HG03442 (cell line): ENCODE results near the gene GABRD.

Experiments
- ATAC-seq: cut with Tn5 transposase; IDR thresholded peaks from one replicate; pipeline ENCODE4 v1.9.1; 2021; ENCODE audit warnings: mild to moderate bottlenecking, moderate library complexity; ENCODE audit not compliant: unreplicated experiment

Gene GABRD

DNA sequence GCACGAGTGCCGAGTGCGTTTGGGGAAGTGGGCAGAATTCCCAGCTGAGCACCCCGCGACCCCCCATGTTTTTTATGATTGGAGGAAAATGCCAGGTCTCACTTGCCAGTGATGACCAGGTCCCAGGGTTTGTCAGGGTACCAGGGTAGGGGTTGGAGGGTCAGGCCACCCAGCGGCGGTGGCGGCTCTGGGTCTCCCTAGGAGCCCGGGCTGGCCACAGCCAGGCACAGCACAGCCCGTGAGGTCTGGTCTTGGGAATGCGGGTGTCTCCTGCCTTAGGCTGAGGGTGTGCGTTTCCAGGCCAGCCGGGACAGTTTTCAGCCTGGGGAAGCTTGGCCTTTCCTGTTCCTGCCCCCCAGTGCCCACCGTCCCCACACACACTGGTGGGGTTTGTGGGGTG is 53.7 kb downstream of the GABRD start:
- no peak for ATAC-seq

DNA sequence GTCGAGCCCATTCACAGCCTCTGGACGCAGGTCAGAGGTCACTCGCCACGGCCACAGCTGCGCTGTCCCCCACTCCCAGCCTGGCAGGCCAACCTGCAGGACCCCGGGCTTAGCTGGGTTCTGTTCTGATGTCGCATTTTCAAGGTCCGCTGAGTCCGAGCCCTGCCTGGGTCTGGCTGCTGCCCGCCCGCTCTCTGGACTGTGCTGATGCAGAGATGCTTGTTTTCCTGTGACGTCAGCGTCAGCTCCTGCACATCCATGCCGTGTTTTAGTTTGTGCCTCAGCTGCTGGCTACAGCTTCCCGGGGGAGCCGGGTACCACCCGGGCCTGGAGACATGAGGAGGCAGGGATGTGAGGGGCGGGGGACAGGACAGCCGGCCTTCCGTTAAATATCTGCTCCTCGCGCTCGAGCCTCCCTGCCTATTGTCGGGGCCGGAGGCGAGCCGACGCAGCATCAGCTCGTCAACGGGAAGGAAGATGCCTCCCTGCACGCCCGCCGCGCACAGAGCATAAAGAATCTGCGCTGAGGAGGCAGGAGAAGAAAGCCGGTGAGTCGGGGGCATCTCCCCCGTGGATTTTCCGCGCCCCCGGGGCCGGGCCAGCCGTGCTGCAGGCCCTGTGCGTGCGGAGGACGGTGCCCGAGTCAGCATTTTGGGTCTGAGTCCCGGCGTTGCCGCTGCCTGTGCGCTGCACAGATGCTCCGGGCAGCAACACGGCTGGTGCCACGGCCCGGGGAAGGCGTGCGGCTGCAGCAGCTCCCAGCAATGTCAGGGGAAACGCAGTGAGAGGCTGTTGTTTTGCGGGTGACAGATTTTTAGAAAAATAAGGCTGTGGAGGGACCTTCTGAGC is 54.5 kb downstream of the GABRD start:
- ATAC-seq, result no peak

- no peak for ATAC-seq
Observed at GRCh38 chr1:2074396-2074795, 55.3 kb downstream of the GABRD start.

DNA sequence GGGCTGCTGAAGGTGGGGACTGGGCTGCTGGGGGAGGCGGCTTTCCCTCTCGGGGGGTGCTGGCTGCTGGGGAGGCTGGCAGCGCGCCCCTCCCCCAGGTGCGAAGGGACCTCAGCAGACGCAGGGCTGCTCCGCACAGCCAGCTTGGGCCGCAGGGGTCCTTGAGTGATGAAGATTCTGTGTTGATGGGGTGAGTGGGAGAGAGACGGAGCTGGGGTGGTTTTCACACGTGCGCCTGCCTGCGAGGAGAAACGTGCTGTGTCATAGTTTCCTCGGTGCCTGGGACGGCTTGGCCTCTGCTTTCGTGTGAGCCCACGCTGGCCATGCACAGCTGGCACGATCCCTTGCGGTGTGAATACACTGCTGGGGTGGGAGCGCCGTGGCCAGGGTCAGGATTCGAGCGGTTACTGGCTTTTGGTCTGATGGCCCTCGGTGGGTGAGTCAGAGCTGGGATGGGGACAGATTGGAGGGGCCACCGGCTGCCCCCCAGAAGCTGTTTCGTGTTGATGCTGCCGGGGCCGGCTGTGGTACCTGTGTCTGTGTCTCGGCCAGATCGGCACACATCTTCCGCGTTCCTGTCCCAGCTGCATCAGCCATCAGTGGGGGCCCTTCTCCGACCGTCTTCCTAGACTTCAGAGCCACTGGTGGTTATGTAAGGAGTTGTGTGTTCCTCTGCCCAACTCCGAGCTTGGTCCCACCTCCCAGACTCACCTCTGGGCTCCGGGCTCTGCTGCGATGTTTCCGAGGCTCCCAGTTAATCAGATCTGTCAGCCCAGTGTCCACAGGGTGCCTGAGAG is 56.0 kb downstream of the GABRD start:
- ATAC-seq, result no peak

DNA sequence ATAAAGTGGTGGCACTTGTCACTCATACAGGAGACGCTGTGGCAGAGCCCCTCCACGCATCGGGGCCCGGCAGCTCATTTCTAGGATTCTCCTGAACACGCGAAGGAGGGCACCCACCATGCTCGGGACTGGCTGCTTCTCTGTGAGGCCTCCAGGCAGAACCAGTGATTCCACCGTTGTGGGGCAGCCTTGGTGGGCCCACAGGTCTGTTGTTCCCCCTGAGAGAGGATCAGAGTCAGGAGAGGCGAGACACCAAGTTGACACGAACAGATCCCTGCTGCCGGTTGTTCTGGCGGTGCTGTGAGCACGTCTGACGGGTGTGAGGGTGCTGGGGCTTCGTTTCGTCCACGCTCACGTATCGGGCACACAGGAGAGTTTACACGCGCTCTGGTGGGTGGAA is 57.7 kb downstream of the GABRD start:
- ATAC-seq, result no peak

- ATAC-seq, result no peak
Observed at GRCh38 chr1:2078170-2078569, 59.0 kb downstream of the GABRD start.

GRCh38 chr1:2079396-2080085 is 60.4 kb downstream of the GABRD start:
- ATAC-seq, result no peak

- ATAC-seq, result no peak
Observed at GRCh38 chr1:2080140-2080539, 61.0 kb downstream of the GABRD start.
